Dendritic cell treated with granulocyte-macrophage colony-stimulating factor and Interleukin-4, amounts not matched to agents 40 ng/mL and 50 ng/mL, for 4 days (primary cell): ENCODE results near the gene RANBP2.
"Not testable (repeated sequence)": the region's sequence is repeated elsewhere in the genome, so short reads cannot be mapped to it uniquely, and the experiment has no call there.

Experiments
- H3K27ac Mint-ChIP-seq: one replicate; pipeline ENCODE4 v1.8.0; 2022; ENCODE audit warnings: mild to moderate bottlenecking, mixed read lengths
- H3K27me3 Mint-ChIP-seq: one replicate; pipeline ENCODE4 v1.8.0; 2022; ENCODE audit warnings: mild to moderate bottlenecking, mixed read lengths
- H3K36me3 Mint-ChIP-seq: one replicate; pipeline ENCODE4 v1.8.0; 2022; ENCODE audit warnings: low read depth, mixed read lengths
- H3K4me1 Mint-ChIP-seq: one replicate; pipeline ENCODE4 v1.8.0; 2022; ENCODE audit warnings: low read depth, mixed read lengths
- H3K4me3 Mint-ChIP-seq: one replicate; pipeline ENCODE4 v1.8.0; 2022; ENCODE audit warnings: mild to moderate bottlenecking, moderate library complexity, mixed read lengths
- H3K9me3 Mint-ChIP-seq: one replicate; pipeline ENCODE4 v1.8.0; 2022; ENCODE audit warnings: mixed read lengths
- intact Hi-C: fragments of 100-400 bp; cut with micrococcal nuclease; formaldehyde crosslinking; loops from one replicate; pipeline ENCODE4 v1.15.0; 2022

RANBP2 gene

GRCh38 chr2:108719149-108720044 is at the start of gene RANBP2:
Gene RANBP2, plus strand, starts transcription at chr2:108719482. Its CDS starts 125 bp downstream, at chr2:108719607.
- peaks cover 29% of the 10 kb centered on the region for H3K4me1 Mint-ChIP-seq
- intact Hi-C loops = loop anchor here (1.0 to 10.0 kb wide), 2 partner anchors 95 to 270 kb away; partner anchors contain the start of gene GCC2

GRCh38 chr2:108670282-108670681 is 49.0 kb upstream of the RANBP2 start:
- intact Hi-C loops, H3K9me3 Mint-ChIP-seq, H3K4me1 Mint-ChIP-seq, H3K4me3 Mint-ChIP-seq, H3K27ac Mint-ChIP-seq, H3K27me3 Mint-ChIP-seq: not testable (repeated sequence)
- peaks cover 54% of the 10 kb centered on the region for H3K36me3 Mint-ChIP-seq

More at GRCh38 chr2:108719149-108720044, at the start of gene RANBP2:
- H3K27ac Mint-ChIP-seq = peak within 1 kb of the TSS; percentile 98
- no peaks in the 10 kb centered on the region for H3K9me3 Mint-ChIP-seq
- H3K27me3 Mint-ChIP-seq = no peaks in the 10 kb centered on the region
- H3K36me3 Mint-ChIP-seq = no peaks in the 10 kb centered on the region
- peak within 1 kb of the TSS; percentile 84 for H3K4me3 Mint-ChIP-seq

DNA sequence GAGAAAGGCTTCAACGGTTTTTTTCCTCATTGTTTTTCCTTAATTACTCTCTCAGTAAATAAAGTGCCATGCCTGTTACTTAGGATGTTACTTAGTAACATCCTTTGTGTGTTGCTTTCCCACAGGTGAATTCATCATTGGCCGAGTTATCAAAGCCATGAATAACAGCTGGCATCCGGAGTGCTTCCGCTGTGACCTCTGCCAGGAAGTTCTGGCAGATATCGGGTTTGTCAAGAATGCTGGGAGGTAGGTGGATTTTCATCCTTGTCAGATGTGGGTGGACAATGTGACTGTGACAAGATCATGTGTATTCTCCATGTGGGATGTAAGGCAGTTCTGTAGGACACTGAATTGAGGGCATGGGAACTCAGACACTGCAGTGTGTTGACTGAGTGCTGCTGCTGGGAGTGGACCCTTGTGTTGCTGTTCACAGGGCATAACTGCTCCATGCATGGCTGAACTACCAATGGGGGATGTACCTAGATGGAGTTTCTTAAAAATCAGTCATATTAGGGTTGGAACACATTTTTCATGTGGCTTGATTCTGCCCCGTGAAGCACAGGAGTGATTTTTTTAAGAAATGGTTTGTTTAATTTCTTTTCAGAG is 47.0 kb upstream of the RANBP2 start:
- H3K27me3 Mint-ChIP-seq, H3K9me3 Mint-ChIP-seq, H3K27ac Mint-ChIP-seq, H3K4me3 Mint-ChIP-seq, intact Hi-C loops, H3K4me1 Mint-ChIP-seq: not testable (repeated sequence)
- H3K36me3 Mint-ChIP-seq = peaks cover 63% of the 10 kb centered on the region

- H3K36me3 Mint-ChIP-seq = peaks cover 78% of the 10 kb centered on the region
- H3K4me1 Mint-ChIP-seq = not testable (repeated sequence)
Measured at GRCh38 chr2:108676522-108676921, 42.8 kb upstream of the RANBP2 start.

GRCh38 chr2:108677239-108677744 is 42.0 kb upstream of the RANBP2 start:
- intact Hi-C loops, H3K27ac Mint-ChIP-seq, H3K9me3 Mint-ChIP-seq, H3K4me3 Mint-ChIP-seq, H3K4me1 Mint-ChIP-seq, H3K27me3 Mint-ChIP-seq: not testable (repeated sequence)
- peaks cover 81% of the 10 kb centered on the region for H3K36me3 Mint-ChIP-seq

More at GRCh38 chr2:108676522-108676921, 42.8 kb upstream of the RANBP2 start:
- H3K27me3 Mint-ChIP-seq, H3K27ac Mint-ChIP-seq, H3K4me3 Mint-ChIP-seq, H3K9me3 Mint-ChIP-seq, intact Hi-C loops: not testable (repeated sequence)

GRCh38 chr2:108678198-108678651 is 41.1 kb upstream of the RANBP2 start:
- H3K4me3 Mint-ChIP-seq, intact Hi-C loops, H3K27ac Mint-ChIP-seq, H3K27me3 Mint-ChIP-seq, H3K4me1 Mint-ChIP-seq, H3K9me3 Mint-ChIP-seq: not testable (repeated sequence)
- H3K36me3 Mint-ChIP-seq = peaks cover 77% of the 10 kb centered on the region

DNA sequence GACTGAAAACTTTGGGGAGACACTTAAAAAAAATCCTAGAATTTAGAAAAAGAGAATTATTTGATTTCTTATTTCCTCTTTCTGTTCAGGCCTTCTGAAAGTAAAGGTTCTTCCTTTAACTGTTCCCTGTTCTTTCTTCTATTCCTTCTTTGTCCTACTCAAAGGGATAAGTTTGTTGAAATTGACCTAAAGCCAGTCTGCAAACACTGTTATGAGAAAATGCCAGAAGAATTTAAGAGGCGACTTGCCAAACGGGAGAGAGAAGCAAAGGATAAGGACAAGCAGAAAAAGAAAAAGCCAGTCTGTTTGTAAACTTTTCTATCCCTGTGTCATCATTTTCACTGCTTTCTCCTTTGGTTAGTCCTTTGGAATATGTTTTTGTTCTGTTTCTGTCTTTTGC is 38.5 kb upstream of the RANBP2 start:
- intact Hi-C loops = loop anchor here (10.0 kb wide), 1 partner anchor 206 kb away; no protein-coding TSS in a partner anchor
- peaks cover 71% of the 10 kb centered on the region for H3K36me3 Mint-ChIP-seq
- not testable (repeated sequence) for H3K4me1 Mint-ChIP-seq, H3K4me3 Mint-ChIP-seq, H3K9me3 Mint-ChIP-seq, H3K27me3 Mint-ChIP-seq, H3K27ac Mint-ChIP-seq

DNA sequence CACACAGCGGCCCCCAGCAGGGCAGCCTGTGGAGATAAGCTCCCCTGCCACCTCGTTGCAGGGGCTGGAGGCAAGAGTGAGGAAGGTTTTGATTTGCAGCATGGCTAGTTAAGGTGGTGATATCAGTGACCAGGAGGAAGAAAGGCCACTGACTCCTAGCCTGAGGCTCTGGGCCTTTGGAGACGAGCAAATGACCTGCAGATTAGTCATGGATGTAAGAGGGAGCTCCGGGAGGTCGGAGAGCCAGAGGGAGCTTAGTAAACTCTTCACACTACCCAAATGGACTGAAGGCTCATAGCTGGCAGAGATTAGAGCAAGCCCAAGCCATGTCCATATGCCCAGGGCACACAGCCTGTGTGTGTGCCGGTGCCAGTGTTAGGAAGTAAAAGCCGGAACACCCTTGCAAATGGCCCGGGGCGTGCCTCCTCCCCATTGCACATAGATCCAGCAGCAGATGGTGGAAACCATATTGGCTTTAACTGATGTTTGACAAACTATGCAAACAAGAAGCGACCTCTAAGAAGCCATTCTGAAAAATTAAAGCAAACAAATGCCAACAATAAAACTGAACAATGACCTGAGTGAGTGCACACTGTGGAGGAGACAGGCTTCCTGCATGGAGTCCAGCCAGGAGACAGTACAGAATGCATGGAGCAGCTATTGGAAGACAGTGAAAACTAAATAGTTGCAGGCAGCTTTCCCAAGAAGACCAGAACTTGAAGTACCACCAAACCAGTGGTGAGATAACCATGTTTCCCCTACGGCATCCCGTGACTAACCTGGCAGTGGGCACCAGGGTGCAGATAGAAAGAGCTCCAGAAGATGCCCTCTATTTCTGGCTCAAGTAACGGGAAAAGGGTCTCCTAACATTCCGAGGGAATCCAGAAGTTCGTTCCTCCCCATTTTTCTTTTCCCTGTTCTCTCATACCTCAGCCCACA is 30.2 kb upstream of the RANBP2 start:
- not testable (repeated sequence) for H3K27ac Mint-ChIP-seq, H3K4me1 Mint-ChIP-seq, H3K9me3 Mint-ChIP-seq, H3K4me3 Mint-ChIP-seq, H3K27me3 Mint-ChIP-seq
- intact Hi-C loops = loop anchor here (10.0 kb wide), 1 partner anchor 214 kb away; no protein-coding TSS in a partner anchor
- H3K36me3 Mint-ChIP-seq = peaks cover 35% of the 10 kb centered on the region

DNA sequence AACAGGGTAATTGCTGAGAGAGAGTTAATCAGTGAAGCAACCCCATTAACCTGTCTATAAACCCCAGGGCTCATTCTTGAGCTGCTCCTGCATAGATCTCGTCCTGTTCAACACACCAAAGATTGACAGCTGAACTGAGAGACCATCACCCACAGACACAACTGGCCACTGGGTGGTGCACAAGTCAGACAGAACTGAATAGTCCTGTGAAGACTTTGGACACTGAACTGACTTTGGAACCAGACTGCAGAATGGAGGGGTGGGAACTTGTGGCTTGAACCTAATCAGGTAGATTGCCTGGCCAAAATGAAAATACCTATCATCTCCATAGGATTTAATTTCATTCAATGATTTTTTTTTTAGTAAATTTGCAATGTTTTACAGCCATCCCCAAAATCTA is 29.3 kb upstream of the RANBP2 start:
- intact Hi-C loops, H3K27ac Mint-ChIP-seq, H3K27me3 Mint-ChIP-seq, H3K4me3 Mint-ChIP-seq, H3K4me1 Mint-ChIP-seq, H3K9me3 Mint-ChIP-seq: not testable (repeated sequence)
- peaks cover 39% of the 10 kb centered on the region for H3K36me3 Mint-ChIP-seq

DNA sequence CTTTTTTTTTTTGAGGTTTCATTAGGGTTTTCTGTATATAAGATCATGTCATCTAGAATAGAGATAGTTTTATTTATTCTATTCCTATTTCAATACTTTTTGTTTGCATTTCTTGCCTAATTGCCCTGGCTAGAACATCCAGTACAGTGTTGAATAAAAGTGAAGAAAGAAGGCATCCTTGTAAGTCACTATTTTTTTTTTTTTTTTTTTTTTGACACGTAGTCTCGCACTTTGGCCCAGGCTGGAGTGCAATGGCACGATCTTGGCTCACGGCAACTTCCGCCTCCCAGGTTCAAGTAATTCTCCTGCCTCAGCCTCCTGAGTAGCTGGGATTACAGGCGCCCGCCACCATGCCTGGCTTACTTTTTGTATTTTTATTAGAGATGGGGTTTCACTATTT is 27.8 kb upstream of the RANBP2 start:
- Mint-ChIP-seq H3K9me3 (no peaks in the 10 kb centered on the region), H3K27ac (no peak overlapping the region), H3K4me1 (no peaks in the 10 kb centered on the region), H3K27me3 (no peaks in the 10 kb centered on the region), H3K36me3 (peaks cover 36% of the 10 kb centered on the region), H3K4me3 (no peak overlapping the region)
- intact Hi-C loops = no loop called here

- no peak overlapping the region for H3K27ac Mint-ChIP-seq
Measured at GRCh38 chr2:108701208-108701607, 18.1 kb upstream of the RANBP2 start.

GRCh38 chr2:108701806-108702205 is 17.5 kb upstream of the RANBP2 start:
- intact Hi-C loops = no loop called here

More at GRCh38 chr2:108701208-108701607, 18.1 kb upstream of the RANBP2 start:
- H3K9me3 Mint-ChIP-seq = no peaks in the 10 kb centered on the region
- H3K27me3 Mint-ChIP-seq = no peaks in the 10 kb centered on the region
- peaks cover 16% of the 10 kb centered on the region for H3K36me3 Mint-ChIP-seq
- H3K4me1 Mint-ChIP-seq = no peaks in the 10 kb centered on the region
- intact Hi-C loops = no loop called here
- no peak overlapping the region for H3K4me3 Mint-ChIP-seq

DNA sequence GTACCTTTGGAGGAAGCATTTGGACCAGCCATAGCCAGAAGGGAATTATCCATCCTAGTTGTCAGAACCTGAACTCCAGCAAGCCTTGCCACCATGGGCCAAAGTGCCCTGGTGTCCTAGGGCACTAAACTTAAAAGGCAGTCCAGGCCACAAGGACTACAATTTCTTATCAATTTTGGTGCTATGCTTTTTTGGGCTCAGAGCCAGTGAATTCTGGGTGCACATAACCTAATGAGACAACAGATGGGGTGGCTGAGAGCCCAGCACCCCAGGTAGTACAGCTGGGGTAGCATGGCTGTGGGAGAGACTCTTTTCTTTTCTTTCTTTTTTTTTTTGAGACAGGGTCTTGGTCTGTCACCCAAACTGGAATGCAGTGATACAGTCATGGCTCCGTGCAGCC is 14.4 kb upstream of the RANBP2 start:
- Mint-ChIP-seq H3K9me3 (no peaks in the 10 kb centered on the region), H3K27me3 (no peaks in the 10 kb centered on the region), H3K27ac (no peak overlapping the region), H3K4me1 (no peaks in the 10 kb centered on the region), H3K4me3 (no peak overlapping the region), H3K36me3 (no peaks in the 10 kb centered on the region)
- intact Hi-C loops = no loop called here

More at GRCh38 chr2:108701806-108702205, 17.5 kb upstream of the RANBP2 start:
- Mint-ChIP-seq H3K36me3 (peaks cover 10% of the 10 kb centered on the region), H3K27me3 (no peaks in the 10 kb centered on the region), H3K9me3 (no peaks in the 10 kb centered on the region), H3K4me1 (no peaks in the 10 kb centered on the region), H3K27ac (no peak overlapping the region), H3K4me3 (no peak overlapping the region)
